PC-9 (cell line): ENCODE measurements around the gene DSCAML1. TPM values are rescaled to one million over a fixed set of nuclear protein-coding genes. Genes with fewer than 3 reads are reported as not detected.

ENCODE experiments used
- BruUV-seq: library from RNA; stranded (reverse); fragments of 400-500 nt; replicated peaks from 2 replicates; lab custom pipeline; 2021; lab: Mats Ljungman, UMichigan
- CTCF ChIA-PET: fragments of 300-600 bp; sonication (Branson Sonifier 250); formaldehyde crosslinking; loops from one replicate; lab custom pipeline; 2022; ENCODE audit warnings: antibody characterized with exemption; lab: Charles Lee
- POLR2A ChIA-PET: fragments of 300-600 bp; sonication (Branson Sonifier 250); formaldehyde crosslinking; loops from one replicate; lab custom pipeline; 2022; ENCODE audit warnings: antibody characterized with exemption; ENCODE audit not compliant: unreplicated experiment; lab: Charles Lee
- DNase-seq, 2 experiments: peaks; one replicate each; pipeline versions ENCODE4 v3.0.0 to v3.0.0-alpha.2; 2015 to 2022; ENCODE audit warnings: mixed read lengths in 1 of 2
- H2AFZ ChIP-seq: fragments of 200-600 bp; sonication (generic); 2 replicates; pipeline ENCODE4 v1.8.1; 2017; ENCODE audit warnings: antibody characterized with exemption
- H3F3A ChIP-seq: fragments of 200-600 bp; sonication (generic); 2 replicates; pipeline ENCODE4 v1.8.1; 2017; ENCODE audit warnings: antibody characterized with exemption, mild to moderate bottlenecking, low read depth; ENCODE audit not compliant: insufficient read depth
- H3K27ac ChIP-seq: fragments of 200-600 bp; sonication (generic); 2 replicates; pipeline ENCODE4 v1.6.1; 2016; ENCODE audit warnings: mixed run types
- H3K27me3 ChIP-seq: fragments of 200-600 bp; sonication (generic); 2 replicates; pipeline ENCODE4 v1.6.1; 2016; ENCODE audit warnings: low read depth, mixed run types; ENCODE audit not compliant: insufficient read depth
- H3K36me3 ChIP-seq: fragments of 200-600 bp; sonication (generic); 2 replicates; pipeline ENCODE4 v1.6.1; 2016; ENCODE audit warnings: low read depth, mixed run types
- H3K4me1 ChIP-seq: fragments of 200-600 bp; sonication (generic); replicated peaks from 2 replicates; pipeline ENCODE4 v1.6.1; 2016; ENCODE audit warnings: mixed run types; ENCODE audit not compliant: insufficient read depth
- H3K4me2 ChIP-seq: fragments of 200-600 bp; sonication (generic); 2 replicates; pipeline ENCODE4 v1.6.1; 2017; ENCODE audit warnings: mixed run types
- H3K4me3 ChIP-seq: fragments of 200-600 bp; sonication (generic); 2 replicates; pipeline ENCODE4 v1.6.1; 2016; ENCODE audit warnings: mixed run types
- H3K79me2 ChIP-seq: fragments of 200-600 bp; sonication (generic); 2 replicates; pipeline ENCODE4 v1.6.1; 2017; ENCODE audit warnings: low read depth, mixed run types
- H3K9me2 ChIP-seq: fragments of 200-600 bp; sonication (generic); 2 replicates; pipeline ENCODE4 v1.8.1; 2017; ENCODE audit warnings: mild to moderate bottlenecking; ENCODE audit not compliant: insufficient read depth
- H3K9me3 ChIP-seq: fragments of 200-600 bp; sonication (generic); 2 replicates; pipeline ENCODE4 v1.8.1; 2016; ENCODE audit warnings: low read depth; ENCODE audit not compliant: insufficient read depth
- H4K20me1 ChIP-seq: fragments of 200-600 bp; sonication (generic); 2 replicates; pipeline ENCODE4 v1.8.1; 2017; ENCODE audit not compliant: insufficient read depth
- EZH2 ChIP-seq: fragments of 200-600 bp; sonication (generic); IDR thresholded peaks from 2 replicates; pipeline ENCODE4 v1.8.0; 2017; ENCODE audit warnings: antibody characterized with exemption, low read depth
- intact Hi-C: fragments of 100-400 bp; cut with micrococcal nuclease; formaldehyde crosslinking; loops from one replicate; pipeline ENCODE4 v1.10.0; 2022; ENCODE audit not compliant: unreplicated experiment
- total RNA-seq: library from RNA; stranded (reverse); gene quantifications from 2 replicates; pipeline ENCODE4 v1.2.3, GENCODE V29; 2021
- TF ChIP-seq, protein P1 (sequence below): fragments of 200-600 bp; sonication (generic); conservative IDR thresholded peaks from 2 replicates; pipeline ENCODE4 v1.6.1; 2017; ENCODE audit warnings: mixed run types, antibody characterized with exemption, mild to moderate bottlenecking, moderate library complexity

DSCAML1 gene
- total RNA-seq, 1 experiment from 2014 or later, result not detected

GRCh38 chr11:117669616-117670015 lies 127.4 kb downstream of the DSCAML1 start:
- intact Hi-C loops, result no loop called here
- no peaks in the 10 kb centered on the region for H3K9me3 ChIP-seq
- H3K79me2 ChIP-seq, result no peaks in the 10 kb centered on the region
- H2AFZ ChIP-seq, result no peak overlapping the region
- H3F3A ChIP-seq, result no peaks in the 10 kb centered on the region
- no peaks in the 10 kb centered on the region for H3K9me2 ChIP-seq
- DNase-seq, result no peak
- no peaks in the 10 kb centered on the region; the same call in 1 of the 2 replicates for H4K20me1 ChIP-seq
- no peak overlapping the region for H3K27ac ChIP-seq
- ChIA-PET CTCF (no interaction called here), POLR2A (no interaction called here)
- no peak for TF ChIP-seq EZH2
- TF ChIP-seq, protein P1, sequence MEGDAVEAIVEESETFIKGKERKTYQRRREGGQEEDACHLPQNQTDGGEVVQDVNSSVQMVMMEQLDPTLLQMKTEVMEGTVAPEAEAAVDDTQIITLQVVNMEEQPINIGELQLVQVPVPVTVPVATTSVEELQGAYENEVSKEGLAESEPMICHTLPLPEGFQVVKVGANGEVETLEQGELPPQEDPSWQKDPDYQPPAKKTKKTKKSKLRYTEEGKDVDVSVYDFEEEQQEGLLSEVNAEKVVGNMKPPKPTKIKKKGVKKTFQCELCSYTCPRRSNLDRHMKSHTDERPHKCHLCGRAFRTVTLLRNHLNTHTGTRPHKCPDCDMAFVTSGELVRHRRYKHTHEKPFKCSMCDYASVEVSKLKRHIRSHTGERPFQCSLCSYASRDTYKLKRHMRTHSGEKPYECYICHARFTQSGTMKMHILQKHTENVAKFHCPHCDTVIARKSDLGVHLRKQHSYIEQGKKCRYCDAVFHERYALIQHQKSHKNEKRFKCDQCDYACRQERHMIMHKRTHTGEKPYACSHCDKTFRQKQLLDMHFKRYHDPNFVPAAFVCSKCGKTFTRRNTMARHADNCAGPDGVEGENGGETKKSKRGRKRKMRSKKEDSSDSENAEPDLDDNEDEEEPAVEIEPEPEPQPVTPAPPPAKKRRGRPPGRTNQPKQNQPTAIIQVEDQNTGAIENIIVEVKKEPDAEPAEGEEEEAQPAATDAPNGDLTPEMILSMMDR, result no peak
- peaks cover 100% of the 10 kb centered on the region for H3K27me3 ChIP-seq
- BruUV-seq, result no TSS peak
- no peak overlapping the region for H3K4me3 ChIP-seq
- H3K4me1 ChIP-seq, result no peaks in the 10 kb centered on the region
- no peak overlapping the region for H3K4me2 ChIP-seq
- no peaks in the 10 kb centered on the region for H3K36me3 ChIP-seq

GRCh38 chr11:117669062-117669461 lies 128.0 kb downstream of the DSCAML1 start:
- BruUV-seq, result no TSS peak
- ChIA-PET POLR2A (no interaction called here), CTCF (no interaction called here)
- Histone ChIP-seq H3K27ac (no peak overlapping the region), H3K4me1 (no peaks in the 10 kb centered on the region), H3K79me2 (no peaks in the 10 kb centered on the region), H3K4me3 (no peak overlapping the region), H3K27me3 (peaks cover 100% of the 10 kb centered on the region), H3F3A (no peaks in the 10 kb centered on the region), H3K36me3 (no peaks in the 10 kb centered on the region), H3K4me2 (no peak overlapping the region), H4K20me1 (no peaks in the 10 kb centered on the region; the same call in 1 of the 2 replicates), H3K9me3 (no peaks in the 10 kb centered on the region), H3K9me2 (no peaks in the 10 kb centered on the region), H2AFZ (no peak overlapping the region)
- TF ChIP-seq, protein P1, result no peak
- TF ChIP-seq EZH2, result no peak
- intact Hi-C loops, result no loop called here
- DNase-seq, result no peak

GRCh38 chr11:117668321-117668751 lies 128.7 kb downstream of the DSCAML1 start:
- no peaks in the 10 kb centered on the region for H3K9me3 ChIP-seq
- H3K9me2 ChIP-seq, result no peaks in the 10 kb centered on the region
- no peaks in the 10 kb centered on the region; the same call in 1 of the 2 replicates for H4K20me1 ChIP-seq
- no peaks in the 10 kb centered on the region for H3K79me2 ChIP-seq
- no peaks in the 10 kb centered on the region for H3K4me1 ChIP-seq
- H2AFZ ChIP-seq, result no peak overlapping the region
- intact Hi-C loops, result no loop called here
- no peak overlapping the region for H3K4me2 ChIP-seq
- POLR2A ChIA-PET, result no interaction called here
- no TSS peak for BruUV-seq
- no peak for TF ChIP-seq EZH2
- TF ChIP-seq, protein P1, result no peak
- peaks cover 100% of the 10 kb centered on the region for H3K27me3 ChIP-seq
- DNase-seq, result no peak
- CTCF ChIA-PET, result no interaction called here
- H3K4me3 ChIP-seq, result no peak overlapping the region
- H3K27ac ChIP-seq, result no peak overlapping the region
- no peaks in the 10 kb centered on the region for H3F3A ChIP-seq
- no peaks in the 10 kb centered on the region for H3K36me3 ChIP-seq
